Spleen (tissue), 7 donors: Measurements from ENCODE around the gene SMIM14.

Experiments
- CTCF ChIP-seq, 11 experiments: fragments of 200-600 bp in 7 of 11; fragments of 450-650 bp in 4 of 11; sonication (generic) in 4 of 11; IDR thresholded peaks in 8 of 11; conservative IDR thresholded peaks in 3 of 11; 1 replicate in 7 of 11; 2 replicates in 4 of 11; pipeline versions ENCODE4 v1.4.0 to v1.8.0; 2016 to 2021; ENCODE audit warnings: antibody characterized with exemption in 11 of 11, inconsistent platforms in 4 of 11, mild to moderate bottlenecking in 1 of 11
- POLR2AphosphoS5 ChIP-seq, 3 donors: sonication (generic); formaldehyde crosslinking; IDR thresholded peaks; one replicate each; pipeline ENCODE4 v1.5.1; 2017; ENCODE audit warnings: antibody characterized with exemption in 3 of 3
- donor health status: DM: no; HTN: no; CAD: no; lungs with moderate emphysema.
- donor health status: DM: no; HTN: no; CAD: no.
- donor health status: DM: no; HTN: no; CAD: no.

DNA sequence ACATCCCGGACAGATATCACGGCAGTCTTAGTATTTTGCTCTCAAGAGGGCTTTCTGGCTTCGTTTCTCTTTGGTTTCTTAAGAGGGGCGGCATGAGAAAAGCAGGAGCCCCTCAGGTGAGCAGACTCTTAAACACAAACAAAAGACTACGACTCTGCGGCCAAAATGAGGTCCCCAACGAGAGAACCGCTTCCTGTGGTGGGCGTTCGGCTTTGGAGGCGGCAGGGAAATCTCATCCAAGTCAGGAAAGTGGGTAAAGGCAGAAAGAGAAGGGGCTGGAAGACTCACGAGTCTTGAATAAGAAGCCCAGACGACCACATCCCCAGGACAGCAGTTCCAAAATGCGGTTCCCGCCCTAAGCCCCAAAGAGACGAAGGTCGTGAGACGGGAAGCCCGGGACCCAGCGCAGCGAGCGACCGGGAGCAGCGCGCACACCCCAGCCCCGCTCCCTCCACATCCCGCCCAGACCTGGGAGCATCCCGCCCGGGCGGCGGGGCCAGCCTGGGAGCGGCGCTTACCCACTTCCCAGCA, 111.8 kb downstream of the SMIM14 start:
- TF ChIP-seq CTCF (IDR thresholded peaks at IDR 0.05 in 8 of 11, conservative IDR thresholded peaks at IDR 0.05 in 3 of 11) (no peak), POLR2AphosphoS5 (IDR thresholded peaks at IDR 0.05) (no peak)
